Skeletal muscle satellite cell (primary cell): ENCODE results near the gene ARHGAP42.

Experiments used
- H3K27me3 ChIP-seq: 2 replicates; pipeline ENCODE4 v1.7.0; 2013; ENCODE audit warnings: low read length; ENCODE audit not compliant: control insufficient read depth, insufficient read depth
- H3K36me3 ChIP-seq: 2 replicates; pipeline ENCODE4 v1.7.0; 2013; ENCODE audit warnings: mild to moderate bottlenecking, control low read depth, low read length; ENCODE audit not compliant: insufficient read depth
- H3K4me1 ChIP-seq: 2 replicates; pipeline ENCODE4 v1.7.0; 2013; ENCODE audit warnings: low read length; ENCODE audit not compliant: control insufficient read depth, insufficient read depth
- H3K4me2 ChIP-seq: 2 replicates; pipeline ENCODE4 v1.7.0; 2013; ENCODE audit warnings: mild to moderate bottlenecking, low read length
- H3K4me3 ChIP-seq: 2 replicates; pipeline ENCODE4 v1.7.0; 2013; ENCODE audit warnings: low read length
- H3K9ac ChIP-seq: 2 replicates; pipeline ENCODE4 v1.7.0; 2013; ENCODE audit warnings: mild to moderate bottlenecking, low read depth, low read length, moderate library complexity
- H3K9me3 ChIP-seq: replicated peaks from 2 replicates; pipeline ENCODE4 v1.7.0; 2013; ENCODE audit warnings: mild to moderate bottlenecking, control low read depth, low read length

The ARHGAP42 gene

GRCh38 chr11:100667449-100667848, 19.6 kb upstream of the ARHGAP42 start:
- H3K4me3 ChIP-seq, result no peak overlapping the region
- no peaks in the 10 kb centered on the region for H3K9me3 ChIP-seq
- no peaks in the 10 kb centered on the region for H3K27me3 ChIP-seq
- no peaks in the 10 kb centered on the region for H3K36me3 ChIP-seq
- H3K4me2 ChIP-seq, result no peak overlapping the region
- no peaks in the 10 kb centered on the region for H3K4me1 ChIP-seq
- H3K9ac ChIP-seq, result no peak overlapping the region

- Histone ChIP-seq H3K4me3 (no peak overlapping the region), H3K4me1 (no peaks in the 10 kb centered on the region), H3K36me3 (no peaks in the 10 kb centered on the region), H3K9ac (no peak overlapping the region), H3K9me3 (no peaks in the 10 kb centered on the region), H3K4me2 (no peak overlapping the region), H3K27me3 (no peaks in the 10 kb centered on the region)
Measured at GRCh38 chr11:100670140-100670539, 16.9 kb upstream of the ARHGAP42 start.

- Histone ChIP-seq H3K4me1 (no peaks in the 10 kb centered on the region), H3K9ac (no peak overlapping the region), H3K4me2 (no peak overlapping the region), H3K9me3 (no peaks in the 10 kb centered on the region), H3K27me3 (no peaks in the 10 kb centered on the region), H3K36me3 (no peaks in the 10 kb centered on the region), H3K4me3 (no peak overlapping the region)
Measured at GRCh38 chr11:100671471-100671870, 15.6 kb upstream of the ARHGAP42 start.

- Histone ChIP-seq H3K4me2 (no peak overlapping the region), H3K4me3 (no peak overlapping the region), H3K36me3 (no peaks in the 10 kb centered on the region), H3K9ac (no peak overlapping the region), H3K9me3 (no peaks in the 10 kb centered on the region), H3K27me3 (no peaks in the 10 kb centered on the region), H3K4me1 (no peaks in the 10 kb centered on the region)
Measured at GRCh38 chr11:100672498-100673033, 14.5 kb upstream of the ARHGAP42 start.

- H3K4me3 ChIP-seq, result no peak overlapping the region
- H3K9me3 ChIP-seq, result no peaks in the 10 kb centered on the region
- no peaks in the 10 kb centered on the region for H3K36me3 ChIP-seq
- H3K27me3 ChIP-seq, result no peaks in the 10 kb centered on the region
- no peak overlapping the region for H3K4me2 ChIP-seq
- no peaks in the 10 kb centered on the region for H3K4me1 ChIP-seq
- no peak overlapping the region for H3K9ac ChIP-seq
Measured at GRCh38 chr11:100673063-100673462, 14.0 kb upstream of the ARHGAP42 start.

DNA sequence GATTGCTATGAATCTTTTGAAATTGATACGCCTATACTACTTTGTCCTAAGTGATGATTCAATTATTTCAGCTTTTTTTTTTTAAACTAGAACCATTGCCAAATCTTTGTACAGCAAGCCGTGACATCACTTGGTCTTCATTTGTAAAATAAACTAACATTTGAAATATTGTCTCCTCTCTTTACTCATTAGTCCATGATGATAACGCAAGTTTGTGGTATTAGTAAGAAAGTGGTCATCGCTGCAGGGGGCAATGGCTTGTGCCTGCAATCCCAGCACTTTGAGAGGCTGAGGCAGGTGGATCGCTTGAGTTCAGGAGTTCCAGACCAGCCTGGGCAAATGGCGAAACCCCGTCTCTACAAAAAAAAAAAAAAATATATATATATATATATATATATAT, 12.9 kb upstream of the ARHGAP42 start:
- H3K27me3 ChIP-seq, result no peaks in the 10 kb centered on the region
- H3K9me3 ChIP-seq, result no peaks in the 10 kb centered on the region
- H3K4me2 ChIP-seq, result no peak overlapping the region
- H3K4me3 ChIP-seq, result no peak overlapping the region
- H3K4me1 ChIP-seq, result no peaks in the 10 kb centered on the region
- no peak overlapping the region for H3K9ac ChIP-seq
- H3K36me3 ChIP-seq, result no peaks in the 10 kb centered on the region

DNA sequence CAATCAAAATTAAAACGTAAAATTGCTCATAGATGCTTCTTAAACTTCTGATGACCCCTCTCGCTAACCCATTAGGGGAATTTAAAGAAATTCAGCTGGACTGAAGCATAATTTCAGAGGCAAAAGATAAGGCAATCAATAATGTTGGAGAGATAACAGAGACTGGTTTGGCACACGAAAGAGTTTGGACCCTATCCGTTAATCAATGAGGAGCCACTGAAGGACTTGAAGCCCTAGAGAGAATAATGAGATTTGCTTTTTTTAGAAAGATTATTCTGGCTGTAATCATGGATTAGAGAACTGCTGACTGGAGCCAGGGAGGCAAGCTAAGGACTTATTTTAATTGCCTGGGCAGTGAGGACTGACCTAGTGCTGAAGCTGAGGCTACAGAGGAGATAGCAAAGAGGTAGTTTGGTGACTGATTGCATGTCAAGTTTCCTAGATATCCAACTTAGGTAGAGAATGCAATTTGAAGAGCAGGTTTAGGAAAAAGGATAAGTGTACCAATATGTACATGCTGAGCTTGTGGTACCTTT, 11.9 kb upstream of the ARHGAP42 start:
- Histone ChIP-seq H3K36me3 (no peaks in the 10 kb centered on the region), H3K4me2 (no peak overlapping the region), H3K9ac (no peak overlapping the region), H3K4me3 (no peak overlapping the region), H3K4me1 (no peaks in the 10 kb centered on the region), H3K9me3 (no peaks in the 10 kb centered on the region), H3K27me3 (no peaks in the 10 kb centered on the region)

GRCh38 chr11:100676901-100677300, 10.2 kb upstream of the ARHGAP42 start:
- Histone ChIP-seq H3K27me3 (no peaks in the 10 kb centered on the region), H3K36me3 (no peaks in the 10 kb centered on the region), H3K4me2 (no peak overlapping the region), H3K4me1 (peaks cover 3% of the 10 kb centered on the region), H3K4me3 (no peak overlapping the region), H3K9ac (no peak overlapping the region), H3K9me3 (no peaks in the 10 kb centered on the region)

DNA sequence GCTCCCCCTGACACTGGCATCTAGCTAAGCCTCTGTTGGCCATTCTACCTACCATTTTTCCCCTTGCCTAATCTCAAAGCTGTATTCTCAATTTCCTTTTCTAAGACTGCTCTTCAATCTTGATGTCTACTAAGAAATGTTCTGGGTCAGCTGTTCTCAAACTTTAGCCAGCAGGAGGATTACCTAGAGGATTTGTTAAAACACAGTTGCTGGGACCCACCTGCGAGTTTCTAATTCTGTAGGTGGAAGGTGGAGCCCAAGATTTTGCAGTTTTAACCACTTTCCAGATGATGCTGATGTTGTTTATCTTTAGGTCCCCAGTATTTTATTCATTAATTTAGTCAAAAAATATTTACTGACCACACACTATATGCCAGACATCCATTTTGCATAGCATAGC, 9.3 kb upstream of the ARHGAP42 start:
- H3K4me2 ChIP-seq, result no peak overlapping the region

DNA sequence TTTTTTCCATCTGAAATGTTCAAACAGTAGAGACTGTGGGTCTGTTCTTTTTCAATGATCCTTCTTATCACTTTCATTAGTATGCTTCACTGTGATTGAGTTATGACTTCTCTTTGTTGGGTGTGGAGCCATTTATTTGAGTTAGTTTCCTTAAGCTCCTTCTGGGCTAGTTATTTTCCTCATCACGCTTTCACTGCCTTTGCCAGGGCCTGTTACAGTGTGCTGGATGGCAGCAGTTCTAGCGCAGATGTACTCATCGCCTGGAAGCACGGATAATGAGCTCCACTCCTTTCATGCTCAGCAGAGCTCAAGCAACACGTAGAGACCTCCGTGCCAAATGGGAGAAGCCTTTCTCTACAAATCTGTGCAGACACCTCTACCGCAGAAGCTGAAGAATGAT, 7.0 kb upstream of the ARHGAP42 start:
- H3K9me3 ChIP-seq, result no peaks in the 10 kb centered on the region
- H3K4me2 ChIP-seq, result no peak overlapping the region
- H3K9ac ChIP-seq, result no peak overlapping the region
- no peaks in the 10 kb centered on the region for H3K27me3 ChIP-seq
- no peak overlapping the region for H3K4me3 ChIP-seq
- H3K4me1 ChIP-seq, result peaks cover 14% of the 10 kb centered on the region
- no peaks in the 10 kb centered on the region for H3K36me3 ChIP-seq

More for the DNA sequence above, 9.3 kb upstream of the ARHGAP42 start:
- Histone ChIP-seq H3K9ac (no peak overlapping the region), H3K4me3 (no peak overlapping the region), H3K9me3 (no peaks in the 10 kb centered on the region), H3K36me3 (no peaks in the 10 kb centered on the region), H3K27me3 (no peaks in the 10 kb centered on the region), H3K4me1 (peaks cover 3% of the 10 kb centered on the region)

DNA sequence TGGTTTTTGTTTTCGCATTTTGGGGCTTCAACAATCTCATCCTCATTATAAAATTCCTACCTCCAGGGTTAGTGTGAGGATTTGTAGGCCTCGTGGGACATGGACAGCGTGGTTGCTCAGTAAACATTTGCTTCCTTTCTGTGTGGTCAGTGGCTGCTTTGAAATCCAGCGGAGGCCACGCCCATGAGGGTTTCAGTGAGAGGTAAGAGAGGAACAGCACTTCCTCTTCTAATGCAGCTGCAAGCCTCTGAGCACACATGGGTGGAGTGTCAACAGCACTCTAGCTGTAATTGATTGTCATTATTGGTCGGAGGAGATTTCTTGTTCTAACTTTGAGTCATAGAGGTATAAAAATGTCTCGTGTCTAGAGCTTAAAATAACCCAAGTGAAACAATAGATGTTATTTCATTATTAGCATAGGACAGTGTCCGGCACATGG, 6.0 kb upstream of the ARHGAP42 start:
- H3K27me3 ChIP-seq, result no peaks in the 10 kb centered on the region
- H3K4me2 ChIP-seq, result no peak overlapping the region
- H3K4me3 ChIP-seq, result no peak overlapping the region
- H3K9me3 ChIP-seq, result no peaks in the 10 kb centered on the region
- peaks cover 24% of the 10 kb centered on the region for H3K4me1 ChIP-seq
- H3K9ac ChIP-seq, result no peak overlapping the region
- no peaks in the 10 kb centered on the region for H3K36me3 ChIP-seq

DNA sequence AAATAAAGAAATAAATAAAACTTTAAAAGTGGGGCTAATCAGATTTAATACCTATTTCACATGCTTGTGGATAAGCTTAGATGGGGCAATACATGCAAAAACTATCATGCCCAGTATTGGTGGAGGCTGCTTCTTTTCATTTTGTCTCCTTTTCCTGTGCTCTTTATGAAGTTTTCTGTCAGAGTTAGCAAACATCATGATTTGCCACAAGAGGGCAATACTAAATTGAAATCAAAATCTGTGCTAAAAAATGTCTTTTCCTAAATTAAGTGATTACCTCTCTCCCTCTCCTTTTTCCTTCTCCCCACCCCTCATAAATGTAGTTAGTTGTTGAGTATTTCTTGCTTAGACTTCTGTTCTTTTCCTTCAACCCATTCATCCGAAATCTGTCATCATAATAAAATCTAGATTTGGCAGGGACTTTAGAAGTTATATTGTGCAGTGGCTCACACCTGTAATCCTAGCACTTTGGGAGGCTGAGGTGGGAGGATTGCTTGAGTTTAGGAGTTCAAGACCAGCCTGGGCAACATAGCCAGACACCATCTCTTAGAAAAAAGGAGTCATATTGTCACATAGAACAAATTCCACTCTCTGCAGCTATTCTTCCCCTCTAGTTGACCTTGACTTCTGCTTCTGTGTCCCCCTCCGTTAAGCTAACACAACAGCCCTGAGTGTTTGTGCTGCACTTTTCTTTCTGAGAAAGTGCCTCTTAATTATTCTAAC, 4.7 kb upstream of the ARHGAP42 start:
- Histone ChIP-seq H3K9ac (no peak overlapping the region), H3K4me2 (no peak overlapping the region), H3K4me3 (no peak overlapping the region), H3K4me1 (peaks cover 24% of the 10 kb centered on the region), H3K9me3 (no peaks in the 10 kb centered on the region), H3K36me3 (no peaks in the 10 kb centered on the region), H3K27me3 (no peaks in the 10 kb centered on the region)
